ENCODE measurements around the gene NOP9. TPM values are rescaled to one million over a fixed set of nuclear protein-coding genes. Genes with fewer than 3 reads are reported as not detected.

NOP9 gene
- total RNA-seq, 1 experiment from 2014 or later: 34.0 TPM

- no peak for DNase-seq (ENCODE audit: low spot score)
- Histone ChIP-seq H3K9me3 (ENCODE audit: low read depth, low read length, poor library complexity, severe bottlenecking) (no peaks in the 10 kb centered on the region), H3K4me1 (ENCODE audit: insufficient read depth, low read length, poor library complexity, severe bottlenecking) (peaks cover 7% of the 10 kb centered on the region), H3K27me3 (replicated peaks; ENCODE audit: insufficient read depth, low read depth, low read length, poor library complexity) (no peaks in the 10 kb centered on the region), H3K27ac (ENCODE audit: low read depth, low read length, poor library complexity, severe bottlenecking) (no peak overlapping the region), H3K36me3 (ENCODE audit: insufficient read depth, low read length, poor library complexity, severe bottlenecking) (no peaks in the 10 kb centered on the region), H3K4me3 (ENCODE audit: low read depth, low read length, poor library complexity, severe bottlenecking) (no peak overlapping the region)
- BruUV-seq (replicated peaks): no TSS peak
- intact Hi-C loops (cut with micrococcal nuclease; ENCODE audit: unreplicated experiment): no loop called here
- TF ChIP-seq, protein P1, sequence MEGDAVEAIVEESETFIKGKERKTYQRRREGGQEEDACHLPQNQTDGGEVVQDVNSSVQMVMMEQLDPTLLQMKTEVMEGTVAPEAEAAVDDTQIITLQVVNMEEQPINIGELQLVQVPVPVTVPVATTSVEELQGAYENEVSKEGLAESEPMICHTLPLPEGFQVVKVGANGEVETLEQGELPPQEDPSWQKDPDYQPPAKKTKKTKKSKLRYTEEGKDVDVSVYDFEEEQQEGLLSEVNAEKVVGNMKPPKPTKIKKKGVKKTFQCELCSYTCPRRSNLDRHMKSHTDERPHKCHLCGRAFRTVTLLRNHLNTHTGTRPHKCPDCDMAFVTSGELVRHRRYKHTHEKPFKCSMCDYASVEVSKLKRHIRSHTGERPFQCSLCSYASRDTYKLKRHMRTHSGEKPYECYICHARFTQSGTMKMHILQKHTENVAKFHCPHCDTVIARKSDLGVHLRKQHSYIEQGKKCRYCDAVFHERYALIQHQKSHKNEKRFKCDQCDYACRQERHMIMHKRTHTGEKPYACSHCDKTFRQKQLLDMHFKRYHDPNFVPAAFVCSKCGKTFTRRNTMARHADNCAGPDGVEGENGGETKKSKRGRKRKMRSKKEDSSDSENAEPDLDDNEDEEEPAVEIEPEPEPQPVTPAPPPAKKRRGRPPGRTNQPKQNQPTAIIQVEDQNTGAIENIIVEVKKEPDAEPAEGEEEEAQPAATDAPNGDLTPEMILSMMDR (conservative IDR thresholded peaks at IDR 0.05; ENCODE audit: low read depth, low read length): no peak
- no peak for TF ChIP-seq EZH2 (IDR thresholded peaks at IDR 0.05; ENCODE audit: borderline replicate concordance, low read depth, low read length, poor library complexity, severe bottlenecking)
- ChIA-PET CTCF (no interaction called here), POLR2A (ENCODE audit: low non-redundant PET) (no interaction called here)
Observed at GRCh38 chr14:24356208-24356607, 56.6 kb downstream of the NOP9 start.

Other genes with a start within 250 kb of the NOP9 start
- 0.49 and 1.2 TPM in 2 replicates for gene CARMIL3, start 247.8 kb upstream of the NOP9 start, total RNA-seq (2021)
- not detected in 2 replicates for gene CPNE6, start 228.3 kb upstream of the NOP9 start, total RNA-seq (2021)
- gene PCK2, start 205.5 kb upstream of the NOP9 start, total RNA-seq (2021): 16.8 and 46.3 TPM in 2 replicates
- 45.5 and 49.1 TPM in 2 replicates for gene DCAF11, start 185.1 kb upstream of the NOP9 start, total RNA-seq (2021)
- gene NRL, start 184.9 kb upstream of the NOP9 start, total RNA-seq (2021): 1.6 and 1.9 TPM in 2 replicates
- 0.48 TPM in 1 of 2 replicates, not detected in the other for gene FITM1, start 169.2 kb upstream of the NOP9 start, total RNA-seq (2021)
- 160 and 173 TPM in 2 replicates for gene PSME1, start 163.7 kb upstream of the NOP9 start, total RNA-seq (2021)
- 36.8 and 50.4 TPM in 2 replicates for gene EMC9, start 158.3 kb upstream of the NOP9 start, total RNA-seq (2021)
- gene PSME2, start 153.2 kb upstream of the NOP9 start, total RNA-seq (2021): 171 and 172 TPM in 2 replicates
- 59.9 and 62.1 TPM in 2 replicates for gene RNF31, start 152.4 kb upstream of the NOP9 start, total RNA-seq (2021)
- gene IRF9, start 138.6 kb upstream of the NOP9 start, total RNA-seq (2021): 25.1 and 27.3 TPM in 2 replicates
- gene REC8, start 127.8 kb upstream of the NOP9 start, total RNA-seq (2021): 5.4 and 8.4 TPM in 2 replicates
- 150 and 157 TPM in 2 replicates for gene IPO4, start 111.0 kb upstream of the NOP9 start, total RNA-seq (2021)
- 46.9 and 55.5 TPM in 2 replicates for gene TM9SF1, start 104.4 kb upstream of the NOP9 start, total RNA-seq (2021)
- 0.70 and 0.75 TPM in 2 replicates for gene TSSK4, start 94.2 kb upstream of the NOP9 start, total RNA-seq (2021)
- gene CHMP4A, start 86.4 kb upstream of the NOP9 start, total RNA-seq (2021): 51.9 and 56.7 TPM in 2 replicates
- 21.3 and 22.4 TPM in 2 replicates for gene MDP1, start 83.8 kb upstream of the NOP9 start, total RNA-seq (2021)
- gene NEDD8, start 67.5 kb upstream of the NOP9 start, total RNA-seq (2021): 257 and 266 TPM in 2 replicates
- gene GMPR2, start 66.9 kb upstream of the NOP9 start, total RNA-seq (2021): 82.7 and 85.8 TPM in 2 replicates
- 46.1 and 47.0 TPM in 2 replicates for gene TINF2, start 57.2 kb upstream of the NOP9 start, total RNA-seq (2021)
- gene TGM1, start 36.7 kb upstream of the NOP9 start, total RNA-seq (2021): 1.5 and 3.5 TPM in 2 replicates
- 22.2 and 23.8 TPM in 2 replicates for gene RABGGTA, start 28.3 kb upstream of the NOP9 start, total RNA-seq (2021)
- gene DHRS1, start 70 bp upstream of the NOP9 start, total RNA-seq (2021): 13.3 and 14.5 TPM in 2 replicates
- gene CIDEB, start 8.1 kb downstream of the NOP9 start, total RNA-seq (2021): 0.42 TPM in 1 of 2 replicates, not detected in the other
- gene LTB4R2, start 10.3 kb downstream of the NOP9 start, total RNA-seq (2021): 7.6 and 9.0 TPM in 2 replicates
- 6.6 and 8.9 TPM in 2 replicates for gene LTB4R, start 11.7 kb downstream of the NOP9 start, total RNA-seq (2021)
- 0.84 and 1.5 TPM in 2 replicates for gene ADCY4, start 35.2 kb downstream of the NOP9 start, total RNA-seq (2021)
- not detected in 2 replicates for gene RIPK3, start 40.1 kb downstream of the NOP9 start, total RNA-seq (2021)
- gene NFATC4, start 68.3 kb downstream of the NOP9 start, total RNA-seq (2021): 38.1 and 69.0 TPM in 2 replicates
- 8.6 and 17.3 TPM in 2 replicates for gene NYNRIN, start 99.2 kb downstream of the NOP9 start, total RNA-seq (2021)
- gene CBLN3, start 129.8 kb downstream of the NOP9 start, total RNA-seq (2021): 0.80 and 1.4 TPM in 2 replicates
- gene KHNYN, start 130.1 kb downstream of the NOP9 start, total RNA-seq (2021): 32.7 and 40.3 TPM in 2 replicates
- gene SDR39U1, start 142.9 kb downstream of the NOP9 start, total RNA-seq (2021): 49.1 and 52.1 TPM in 2 replicates
- gene CMA1, start 208.4 kb downstream of the NOP9 start, total RNA-seq (2021): not detected in 2 replicates